Upper lobe of right lung (tissue), 1 donor: ENCODE data around the gene NBAS. TPM values are rescaled to one million over a fixed set of nuclear protein-coding genes. Genes with fewer than 3 reads are reported as not detected.

Experiments used
- ATAC-seq: fragments of 200-7000 bp; cut with Tn5 transposase; one replicate; pipeline ENCODE4 v1.9.1; 2020; ENCODE audit warnings: mild to moderate bottlenecking, moderate library complexity
- DNase-seq: peaks from one replicate; pipeline ENCODE4 v3.0.0-alpha.2; 2020
- H3K27ac ChIP-seq: fragments of 200-600 bp; one replicate; pipeline ENCODE4 v1.8.0; 2022
- H3K27me3 ChIP-seq: fragments of 200-600 bp; one replicate; pipeline ENCODE4 v1.8.0; 2022; ENCODE audit warnings: mild to moderate bottlenecking
- H3K36me3 ChIP-seq: fragments of 200-600 bp; one replicate; pipeline ENCODE4 v1.8.0; 2022
- H3K4me1 ChIP-seq: fragments of 200-600 bp; one replicate; pipeline ENCODE4 v1.8.0; 2022
- H3K4me3 ChIP-seq: fragments of 200-600 bp; one replicate; pipeline ENCODE4 v1.8.0; 2022; ENCODE audit warnings: mild to moderate bottlenecking
- H3K9me3 ChIP-seq: fragments of 200-600 bp; one replicate; pipeline ENCODE4 v1.8.0; 2022
- CTCF ChIP-seq: fragments of 200-600 bp; IDR thresholded peaks from one replicate; pipeline ENCODE4 v1.8.0; 2022; ENCODE audit warnings: antibody characterized with exemption
- intact Hi-C: fragments of 100-400 bp; cut with DNase I; formaldehyde crosslinking; loops from one replicate; pipeline ENCODE4 v1.11.0; 2022
- total RNA-seq: library from RNA; stranded (reverse); fragmentation: NEBNext Ultra II Directional; extraction: Animal tissue kit (Norgen Biotek cat#: 25700); gene quantifications from one replicate; pipeline ENCODE4 v1.2.1, GENCODE V29; 2021
- donor health status: DM: no; HTN: yes; CAD: no; lungs with severe emphysema.

NBAS gene
- total RNA-seq, 1 donor from 2014 or later = 38.8 TPM

GRCh38 chr2:15357186-15357585, 203.9 kb downstream of the NBAS start:
- intact Hi-C loops = no loop called here
- no peak overlapping the region for H3K4me3 ChIP-seq
- H3K27me3 ChIP-seq = no peaks in the 10 kb centered on the region
- TF ChIP-seq CTCF = no peak
- H3K27ac ChIP-seq = no peak overlapping the region
- no peaks in the 10 kb centered on the region for H3K9me3 ChIP-seq
- DNase-seq (no peak), ATAC-seq (no peak)
- H3K4me1 ChIP-seq = no peaks in the 10 kb centered on the region
- H3K36me3 ChIP-seq = peaks cover 28% of the 10 kb centered on the region

- Histone ChIP-seq H3K4me3 (no peak overlapping the region), H3K4me1 (no peaks in the 10 kb centered on the region), H3K27ac (no peak overlapping the region), H3K9me3 (no peaks in the 10 kb centered on the region), H3K27me3 (no peaks in the 10 kb centered on the region), H3K36me3 (peaks cover 41% of the 10 kb centered on the region)
- no peak for ATAC-seq
- TF ChIP-seq CTCF = no peak
- DNase-seq = no peak
- intact Hi-C loops = no loop called here
Measured at GRCh38 chr2:15355386-15355785, 205.7 kb downstream of the NBAS start.

GRCh38 chr2:15354596-15355366, 206.4 kb downstream of the NBAS start:
- DNase-seq (no peak), ATAC-seq (no peak)
- Histone ChIP-seq H3K27ac (no peak overlapping the region), H3K4me1 (no peaks in the 10 kb centered on the region), H3K9me3 (no peaks in the 10 kb centered on the region), H3K27me3 (no peaks in the 10 kb centered on the region), H3K36me3 (peaks cover 45% of the 10 kb centered on the region), H3K4me3 (no peak overlapping the region)
- no peak for TF ChIP-seq CTCF
- intact Hi-C loops = no loop called here

- intact Hi-C loops = no loop called here
- no peaks in the 10 kb centered on the region for H3K9me3 ChIP-seq
- no peak overlapping the region for H3K4me3 ChIP-seq
- DNase-seq (no peak), ATAC-seq (no peak)
- no peaks in the 10 kb centered on the region for H3K4me1 ChIP-seq
- no peaks in the 10 kb centered on the region for H3K27me3 ChIP-seq
- no peak overlapping the region for H3K27ac ChIP-seq
- H3K36me3 ChIP-seq = peaks cover 45% of the 10 kb centered on the region
- TF ChIP-seq CTCF = no peak
Measured at GRCh38 chr2:15352363-15352762, 208.8 kb downstream of the NBAS start.

GRCh38 chr2:15348636-15349035, 212.5 kb downstream of the NBAS start:
- no peak for DNase-seq
- no peak overlapping the region for H3K4me3 ChIP-seq
- H3K27ac ChIP-seq = no peak overlapping the region
- peaks cover 23% of the 10 kb centered on the region for H3K36me3 ChIP-seq
- ATAC-seq = no peak
- no peak for TF ChIP-seq CTCF
- peaks cover 6% of the 10 kb centered on the region for H3K9me3 ChIP-seq
- H3K27me3 ChIP-seq = no peaks in the 10 kb centered on the region
- no peaks in the 10 kb centered on the region for H3K4me1 ChIP-seq
- intact Hi-C loops = no loop called here

GRCh38 chr2:15348045-15348444, 213.1 kb downstream of the NBAS start:
- peaks cover 23% of the 10 kb centered on the region for H3K36me3 ChIP-seq
- H3K27me3 ChIP-seq = no peaks in the 10 kb centered on the region
- H3K4me1 ChIP-seq = no peaks in the 10 kb centered on the region
- peaks cover 6% of the 10 kb centered on the region for H3K9me3 ChIP-seq
- TF ChIP-seq CTCF = no peak
- no peak overlapping the region for H3K4me3 ChIP-seq
- no peak overlapping the region for H3K27ac ChIP-seq
- DNase-seq (no peak), ATAC-seq (no peak)
- intact Hi-C loops = no loop called here
